K562 (cell line): ENCODE data around the gene PRPSAP1. TPM values are rescaled to one million over a fixed set of nuclear protein-coding genes. Genes with fewer than 3 reads are reported as not detected.

Experiments used
- ATF7 ChIP-seq: fragments of 450-650 bp; IDR thresholded peaks from 2 replicates; pipeline ENCODE4 v1.7.1; 2014; ENCODE audit warnings: mild to moderate bottlenecking, moderate library complexity
- HOXB6 ChIP-seq: fragments of 250-450 bp; sonication (Bioruptor Pico); IDR thresholded peaks from 2 replicates; pipeline ENCODE4 v1.5.1; 2022; ENCODE audit warnings: mild to moderate bottlenecking, borderline replicate concordance
- KAT2B ChIP-seq: IDR thresholded peaks from one replicate; pipeline ENCODE4 v1.6.1; 2012; ENCODE audit warnings: low read depth, mild to moderate bottlenecking, control low read depth, inconsistent platforms, low read length, moderate library complexity
- MEF2D ChIP-seq: conservative IDR thresholded peaks from 2 replicates; pipeline ENCODE4 v1.6.1; 2016; ENCODE audit warnings: low read depth, missing genetic modification characterization, missing compliant biosample characterization
- NFE2 ChIP-seq: IDR thresholded peaks from 2 replicates; pipeline ENCODE4 v1.6.1; 2014; ENCODE audit warnings: antibody characterized with exemption, low read depth
- PHF20 ChIP-seq: fragments of 450-650 bp; IDR thresholded peaks from 2 replicates; pipeline ENCODE4 v1.6.1; 2018; ENCODE audit not compliant: partially characterized antibody
- POLR2B ChIP-seq: fragments of 450-650 bp; IDR thresholded peaks from 2 replicates; pipeline ENCODE4 v1.6.1; 2018; ENCODE audit warnings: low read depth; ENCODE audit not compliant: partially characterized antibody
- PTTG1 ChIP-seq: fragments of 450-650 bp; IDR thresholded peaks from 2 replicates; pipeline ENCODE4 v1.6.1; 2016; ENCODE audit warnings: low read depth, mild to moderate bottlenecking, missing genetic modification characterization, missing compliant biosample characterization
- RBFOX2 ChIP-seq: fragments of 200-400 bp; formaldehyde crosslinking; IDR thresholded peaks from 2 replicates; pipeline ENCODE4 v1.6.1; 2017; ENCODE audit warnings: low read depth, mild to moderate bottlenecking, low read length, moderate library complexity
- RBM34 ChIP-seq: fragments of 200-400 bp; formaldehyde crosslinking; IDR thresholded peaks from 2 replicates; pipeline ENCODE4 v1.6.1; 2018; ENCODE audit warnings: low read length, borderline replicate concordance; ENCODE audit not compliant: insufficient read depth
- RCOR1 ChIP-seq, 2 experiments: IDR thresholded peaks; 2 replicates each; pipeline ENCODE4 v1.6.1; 2012; ENCODE audit warnings: low read depth in 2 of 2, low read length in 2 of 2, borderline replicate concordance in 1 of 2, improper control_type of control experiment in 1 of 2
- RHOXF2B ChIP-seq: fragments of 250-450 bp; sonication (Bioruptor Pico); conservative IDR thresholded peaks from 2 replicates; pipeline ENCODE4 v1.5.1; 2021
- SMAD3 ChIP-seq: fragments of 450-650 bp; formaldehyde crosslinking; conservative IDR thresholded peaks from 2 replicates; pipeline ENCODE4 v1.4.0; 2020; ENCODE audit warnings: mild to moderate bottlenecking
- SP1 ChIP-seq: sonication (generic); formaldehyde crosslinking; IDR thresholded peaks from 2 replicates; pipeline ENCODE4 v1.8.1; 2022; ENCODE audit warnings: mild to moderate bottlenecking, missing genetic modification reagents
- ZFX ChIP-seq: sonication (generic); formaldehyde crosslinking; IDR thresholded peaks from 2 replicates; pipeline ENCODE4 v1.8.0; 2022; ENCODE audit warnings: mild to moderate bottlenecking, missing genetic modification reagents, moderate library complexity
- ZNF133 ChIP-seq: fragments of 250-450 bp; sonication (Bioruptor Pico); IDR thresholded peaks from 2 replicates; pipeline ENCODE4 v1.4.0; 2020; ENCODE audit warnings: mild to moderate bottlenecking
- ZNF134 ChIP-seq: fragments of 250-450 bp; sonication (Bioruptor Pico); conservative IDR thresholded peaks from 2 replicates; pipeline ENCODE4 v1.4.0; 2020
- polyA plus RNA-seq, 8 experiments: library from polyadenylated mRNA; depleted of rRNA in 4 of 8; stranded (reverse) in 5 of 8; unstranded in 3 of 8; fragments of >200 nt; fragmentation: Nextera tagmentation in 2 of 8; fragmentation: Illumina TruSeq in 1 of 8; extraction: Ambion mirVana in 2 of 8; extraction: Trizol in 1 of 8; gene quantifications; 2 replicates each; pipeline versions ENCODE4 v1.2.1 to v1.2.3, GENCODE V29; 2011 to 2014; ENCODE audit warnings: inconsistent platforms in 1 of 8, missing spikeins in 1 of 8
- total RNA-seq, 7 experiments: library from RNA; depleted of rRNA in 6 of 7; stranded (reverse); fragments of >200 nt in 6 of 7; fragmentation: Illumina TruSeq in 2 of 7; extraction: Trizol in 2 of 7; gene quantifications; 2 replicates each; pipeline versions ENCODE4 v1.2.1 to v1.2.3, GENCODE V29; 2011 to 2021; ENCODE audit warnings: low replicate concordance in 1 of 7
- TF ChIP-seq, protein P1 (sequence below): sonication (generic); formaldehyde crosslinking; IDR thresholded peaks from 2 replicates; pipeline ENCODE4 v1.8.0; 2022; ENCODE audit warnings: mild to moderate bottlenecking, low read depth, missing genetic modification reagents
- TF ChIP-seq, protein P2 (sequence below): fragments of 250-450 bp; sonication (Bioruptor Pico); IDR thresholded peaks from 2 replicates; pipeline ENCODE4 v1.5.0; 2022; ENCODE audit warnings: mild to moderate bottlenecking
- TF ChIP-seq, protein P3 (sequence below): fragments of 450-650 bp; formaldehyde crosslinking; IDR thresholded peaks from 2 replicates; pipeline ENCODE4 v1.4.0; 2022; ENCODE audit warnings: mild to moderate bottlenecking, moderate library complexity
- TF ChIP-seq, protein P4 (sequence below), 2 experiments: fragments of 450-650 bp; conservative IDR thresholded peaks; 2 replicates each; pipeline ENCODE4 v1.6.1; 2017; ENCODE audit warnings: mild to moderate bottlenecking in 2 of 2, moderate library complexity in 2 of 2
- TF ChIP-seq, protein P5 (sequence below): sonication (generic); IDR thresholded peaks from 2 replicates; pipeline ENCODE4 v1.6.1; 2016

PRPSAP1 gene
- total and polyA plus RNA-seq, 9 of the 15 experiments (the other 6 are each of a cell fraction or from before 2014, with no cell fraction given) = 21.9 to 77.1 (median 40.8) TPM

DNA sequence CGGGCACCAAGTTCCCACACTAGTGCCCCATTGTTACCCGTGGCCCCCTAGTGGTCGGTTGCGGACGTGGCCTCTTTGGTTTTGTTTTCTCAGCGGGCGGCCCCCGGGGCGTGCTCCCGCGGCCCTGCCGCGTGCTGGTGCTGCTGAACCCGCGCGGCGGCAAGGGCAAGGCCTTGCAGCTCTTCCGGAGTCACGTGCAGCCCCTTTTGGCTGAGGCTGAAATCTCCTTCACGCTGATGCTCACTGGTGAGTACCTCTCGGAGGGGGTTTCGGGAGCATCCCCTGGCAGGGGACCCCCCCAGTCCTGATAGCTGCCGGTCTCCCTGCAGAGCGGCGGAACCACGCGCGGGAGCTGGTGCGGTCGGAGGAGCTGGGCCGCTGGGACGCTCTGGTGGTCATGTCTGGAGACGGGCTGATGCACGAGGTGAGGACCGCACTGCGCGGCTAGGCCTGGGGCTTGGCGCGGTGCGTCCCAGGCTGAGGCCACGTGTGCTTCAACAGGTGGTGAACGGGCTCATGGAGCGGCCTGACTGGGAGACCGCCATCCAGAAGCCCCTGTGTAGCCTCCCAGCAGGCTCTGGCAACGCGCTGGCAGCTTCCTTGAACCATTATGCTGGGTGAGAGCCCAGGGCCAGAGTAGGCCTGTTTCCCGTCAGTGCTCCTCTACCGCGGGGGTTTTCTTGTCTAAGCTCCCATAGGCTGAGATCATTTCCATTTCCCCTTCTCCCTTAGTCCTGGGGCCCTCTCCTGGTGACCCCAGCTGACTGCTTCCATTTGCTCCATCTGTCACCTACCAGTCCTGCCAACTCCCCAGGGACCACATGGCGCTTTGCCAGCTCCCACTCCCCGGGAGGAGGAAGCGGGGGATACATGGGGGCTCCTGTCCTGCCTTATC is 32.4 kb upstream of the PRPSAP1 start (continued):
- TF ChIP-seq, protein P1, sequence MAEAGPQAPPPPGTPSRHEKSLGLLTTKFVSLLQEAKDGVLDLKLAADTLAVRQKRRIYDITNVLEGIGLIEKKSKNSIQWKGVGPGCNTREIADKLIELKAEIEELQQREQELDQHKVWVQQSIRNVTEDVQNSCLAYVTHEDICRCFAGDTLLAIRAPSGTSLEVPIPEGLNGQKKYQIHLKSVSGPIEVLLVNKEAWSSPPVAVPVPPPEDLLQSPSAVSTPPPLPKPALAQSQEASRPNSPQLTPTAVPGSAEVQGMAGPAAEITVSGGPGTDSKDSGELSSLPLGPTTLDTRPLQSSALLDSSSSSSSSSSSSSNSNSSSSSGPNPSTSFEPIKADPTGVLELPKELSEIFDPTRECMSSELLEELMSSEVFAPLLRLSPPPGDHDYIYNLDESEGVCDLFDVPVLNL (CRISPR knock-in tag) = 0 out of 2 replicates have a peak, but pooled peaks have one; percentile 11
- TF ChIP-seq RBFOX2 (peak; percentile 87), KAT2B (no peak), ZFX (peak; percentile 95), RHOXF2B (CRISPR knock-in tag) (no peak), MEF2D (no peak), ATF7 (no peak), RBM34 (no peak), SP1 (CRISPR knock-in tag) (no peak; the same call in 1 of the 2 replicates), POLR2B (no peak), SMAD3 (CRISPR knock-in tag) (no peak), HOXB6 (CRISPR knock-in tag) (no peak), ZNF133 (no peak), PHF20 (peak; percentile 24), NFE2 (no peak), ZNF134 (CRISPR knock-in tag) (0 out of 2 replicates have a peak, but pooled peaks have one; percentile 20), PTTG1 (tag) (no peak), RCOR1 (IDR thresholded peaks at IDR 0.05; ENCODE audit: borderline replicate concordance in 1 of 2, low read depth in 2 of 2, low read length in 2 of 2) (peak in 1 of 2 experiments; percentile 70; a peak in 2 of 4 replicates)
- TF ChIP-seq, protein P2, sequence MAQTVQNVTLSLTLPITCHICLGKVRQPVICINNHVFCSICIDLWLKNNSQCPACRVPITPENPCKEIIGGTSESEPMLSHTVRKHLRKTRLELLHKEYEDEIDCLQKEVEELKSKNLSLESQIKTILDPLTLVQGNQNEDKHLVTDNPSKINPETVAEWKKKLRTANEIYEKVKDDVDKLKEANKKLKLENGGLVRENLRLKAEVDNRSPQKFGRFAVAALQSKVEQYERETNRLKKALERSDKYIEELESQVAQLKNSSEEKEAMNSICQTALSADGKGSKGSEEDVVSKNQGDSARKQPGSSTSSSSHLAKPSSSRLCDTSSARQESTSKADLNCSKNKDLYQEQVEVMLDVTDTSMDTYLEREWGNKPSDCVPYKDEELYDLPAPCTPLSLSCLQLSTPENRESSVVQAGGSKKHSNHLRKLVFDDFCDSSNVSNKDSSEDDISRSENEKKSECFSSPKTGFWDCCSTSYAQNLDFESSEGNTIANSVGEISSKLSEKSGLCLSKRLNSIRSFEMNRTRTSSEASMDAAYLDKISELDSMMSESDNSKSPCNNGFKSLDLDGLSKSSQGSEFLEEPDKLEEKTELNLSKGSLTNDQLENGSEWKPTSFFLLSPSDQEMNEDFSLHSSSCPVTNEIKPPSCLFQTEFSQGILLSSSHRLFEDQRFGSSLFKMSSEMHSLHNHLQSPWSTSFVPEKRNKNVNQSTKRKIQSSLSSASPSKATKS = no peak
- TF ChIP-seq, protein P3, sequence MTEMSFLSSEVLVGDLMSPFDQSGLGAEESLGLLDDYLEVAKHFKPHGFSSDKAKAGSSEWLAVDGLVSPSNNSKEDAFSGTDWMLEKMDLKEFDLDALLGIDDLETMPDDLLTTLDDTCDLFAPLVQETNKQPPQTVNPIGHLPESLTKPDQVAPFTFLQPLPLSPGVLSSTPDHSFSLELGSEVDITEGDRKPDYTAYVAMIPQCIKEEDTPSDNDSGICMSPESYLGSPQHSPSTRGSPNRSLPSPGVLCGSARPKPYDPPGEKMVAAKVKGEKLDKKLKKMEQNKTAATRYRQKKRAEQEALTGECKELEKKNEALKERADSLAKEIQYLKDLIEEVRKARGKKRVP = no peak
- TF ChIP-seq, protein P4, sequence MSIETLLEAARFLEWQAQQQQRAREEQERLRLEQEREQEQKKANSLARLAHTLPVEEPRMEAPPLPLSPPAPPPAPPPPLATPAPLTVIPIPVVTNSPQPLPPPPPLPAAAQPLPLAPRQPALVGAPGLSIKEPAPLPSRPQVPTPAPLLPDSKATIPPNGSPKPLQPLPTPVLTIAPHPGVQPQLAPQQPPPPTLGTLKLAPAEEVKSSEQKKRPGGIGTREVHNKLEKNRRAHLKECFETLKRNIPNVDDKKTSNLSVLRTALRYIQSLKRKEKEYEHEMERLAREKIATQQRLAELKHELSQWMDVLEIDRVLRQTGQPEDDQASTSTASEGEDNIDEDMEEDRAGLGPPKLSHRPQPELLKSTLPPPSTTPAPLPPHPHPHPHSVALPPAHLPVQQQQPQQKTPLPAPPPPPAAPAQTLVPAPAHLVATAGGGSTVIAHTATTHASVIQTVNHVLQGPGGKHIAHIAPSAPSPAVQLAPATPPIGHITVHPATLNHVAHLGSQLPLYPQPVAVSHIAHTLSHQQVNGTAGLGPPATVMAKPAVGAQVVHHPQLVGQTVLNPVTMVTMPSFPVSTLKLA (conservative IDR thresholded peaks at IDR 0.05) = peak; percentile 86 to 88
- TF ChIP-seq, protein P5, sequence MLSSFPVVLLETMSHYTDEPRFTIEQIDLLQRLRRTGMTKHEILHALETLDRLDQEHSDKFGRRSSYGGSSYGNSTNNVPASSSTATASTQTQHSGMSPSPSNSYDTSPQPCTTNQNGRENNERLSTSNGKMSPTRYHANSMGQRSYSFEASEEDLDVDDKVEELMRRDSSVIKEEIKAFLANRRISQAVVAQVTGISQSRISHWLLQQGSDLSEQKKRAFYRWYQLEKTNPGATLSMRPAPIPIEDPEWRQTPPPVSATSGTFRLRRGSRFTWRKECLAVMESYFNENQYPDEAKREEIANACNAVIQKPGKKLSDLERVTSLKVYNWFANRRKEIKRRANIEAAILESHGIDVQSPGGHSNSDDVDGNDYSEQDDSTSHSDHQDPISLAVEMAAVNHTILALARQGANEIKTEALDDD = no peak
